HG03025 (cell line): Measurements from ENCODE around the gene NR1D1.
A peak's percentile ranks its signal among the peaks of the same experiment; 100 is the strongest.
"Not testable (repeated sequence)": the region's sequence is repeated elsewhere in the genome, so short reads cannot be mapped to it uniquely, and the experiment has no call there.

Experiments
- ATAC-seq: cut with Tn5 transposase; IDR thresholded peaks from one replicate; pipeline ENCODE4 v1.9.1; 2021; ENCODE audit warnings: mild to moderate bottlenecking, moderate library complexity; ENCODE audit not compliant: unreplicated experiment, low FRiP score

The NR1D1 gene

DNA sequence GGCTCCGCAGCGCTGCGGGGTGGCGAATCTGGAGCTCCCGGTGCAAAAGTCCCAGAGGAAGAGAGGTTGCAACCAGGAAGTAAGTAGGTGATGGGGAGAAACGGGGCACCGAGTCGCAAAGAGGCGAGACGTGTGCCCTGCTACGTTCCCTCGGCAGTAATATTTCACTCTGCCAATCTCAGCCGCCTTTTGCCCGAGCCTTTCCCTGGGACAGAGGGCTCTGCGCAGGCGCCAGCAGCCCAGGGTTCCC, at the start of gene NR1D1:
TSS of gene NR1D1 (minus strand) at position 171 of the 250 bp plus-strand sequence. CDS start 495 bp downstream, outside the sequence.
- ATAC-seq: no peak

DNA sequence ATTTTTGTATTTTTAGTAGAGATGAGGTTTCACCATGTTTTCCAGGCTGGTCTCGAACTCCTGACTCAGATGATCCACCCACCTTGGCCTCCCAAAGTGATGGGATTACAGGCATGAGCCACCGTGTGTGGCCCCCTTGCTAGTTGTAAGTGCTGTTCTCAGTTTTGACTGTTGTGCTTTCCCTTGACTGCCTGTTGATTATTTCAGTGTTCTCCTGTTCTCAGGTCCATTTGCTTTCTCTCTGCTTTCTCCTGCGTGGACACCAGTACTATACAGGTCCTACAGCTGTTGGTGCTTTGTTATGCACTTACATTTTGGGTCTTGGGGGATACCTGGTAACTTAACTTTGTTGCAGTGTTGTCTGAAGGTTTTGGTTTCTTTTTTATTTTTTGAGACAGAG, 48.1 kb upstream of the NR1D1 start:
- ATAC-seq: no peak

DNA sequence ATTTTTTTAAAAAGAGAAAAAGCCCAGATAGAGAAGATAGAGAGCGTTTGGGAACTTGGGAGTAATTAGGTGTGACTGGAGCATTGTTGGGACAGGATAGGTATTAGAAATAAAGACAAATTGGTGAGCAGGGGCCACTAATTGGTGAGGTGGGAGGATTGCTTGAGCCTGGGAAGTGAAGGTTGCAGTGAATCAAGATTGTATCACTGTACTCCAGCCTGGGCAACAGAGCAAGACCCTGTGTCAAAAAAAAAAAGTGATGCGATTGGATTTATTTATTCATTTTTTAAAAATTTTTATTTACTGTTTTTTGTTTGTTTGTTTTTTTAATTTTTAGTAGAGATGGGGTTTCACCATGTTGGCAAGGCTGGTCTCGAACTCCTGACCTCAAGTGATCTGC, 45.1 kb upstream of the NR1D1 start:
- ATAC-seq: no peak

DNA sequence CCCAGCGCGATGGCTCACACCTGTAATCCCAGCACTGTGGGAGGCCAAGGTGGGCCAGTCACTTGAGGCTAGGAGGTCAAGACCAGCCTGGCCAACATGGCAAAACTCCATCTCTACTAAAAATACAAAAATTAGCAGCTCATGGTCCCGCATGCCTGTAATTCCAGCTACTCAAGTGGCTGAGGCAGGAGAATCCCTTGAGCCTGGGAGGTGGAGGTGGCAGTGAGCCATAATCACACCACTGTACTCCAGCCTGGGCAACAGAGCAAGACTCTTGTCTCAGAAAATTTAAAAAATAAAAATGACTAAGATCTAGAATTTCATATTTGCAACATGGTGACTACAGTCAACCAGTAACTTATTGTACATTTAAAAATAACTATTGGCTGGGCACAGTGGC, 42.8 kb upstream of the NR1D1 start:
- not testable (repeated sequence) for ATAC-seq

DNA sequence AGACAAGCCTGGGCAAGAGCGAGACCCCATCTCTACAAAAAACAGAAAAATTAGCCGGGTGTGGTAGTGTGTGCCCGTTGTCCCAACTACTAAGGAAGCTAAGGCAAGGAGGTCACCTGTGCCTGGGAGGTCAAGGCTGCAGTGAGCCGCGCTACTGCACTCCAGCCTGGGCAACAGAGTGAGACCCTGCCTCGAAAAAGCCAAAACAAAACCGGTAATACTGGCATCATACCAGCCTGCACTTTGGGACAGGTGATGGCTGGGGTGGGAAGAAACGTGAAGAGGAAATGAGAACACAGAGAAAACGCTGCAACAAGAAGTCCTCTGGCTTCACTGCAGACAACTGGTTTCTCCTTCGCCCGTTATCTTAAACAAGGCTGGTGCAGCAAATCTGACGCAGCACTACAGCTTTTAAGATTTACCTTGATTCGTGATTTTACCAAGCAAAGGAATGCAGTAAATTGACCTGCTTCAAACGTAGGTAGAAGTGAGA, 39.2 kb upstream of the NR1D1 start:
- peak; percentile 11 for ATAC-seq

DNA sequence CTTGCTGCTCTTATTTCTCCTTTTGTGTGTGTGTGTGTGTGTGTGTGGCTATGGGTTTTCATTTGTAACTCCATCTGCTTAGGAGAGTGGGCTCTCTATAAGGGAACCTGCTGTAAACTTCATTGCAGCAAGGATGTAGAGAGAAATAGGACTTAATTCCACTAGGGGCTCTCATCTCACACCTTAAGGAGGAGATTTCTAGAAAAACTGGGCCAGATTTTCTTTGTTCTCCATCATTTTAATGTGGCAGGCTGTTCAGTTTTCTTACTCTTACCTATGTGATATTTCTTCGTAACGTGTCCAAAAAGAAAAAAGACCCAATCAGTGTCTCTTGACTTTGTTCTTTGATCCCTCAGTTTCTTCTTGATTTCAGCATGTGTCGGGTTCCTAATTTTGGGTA, 35.4 kb upstream of the NR1D1 start:
- ATAC-seq: no peak

DNA sequence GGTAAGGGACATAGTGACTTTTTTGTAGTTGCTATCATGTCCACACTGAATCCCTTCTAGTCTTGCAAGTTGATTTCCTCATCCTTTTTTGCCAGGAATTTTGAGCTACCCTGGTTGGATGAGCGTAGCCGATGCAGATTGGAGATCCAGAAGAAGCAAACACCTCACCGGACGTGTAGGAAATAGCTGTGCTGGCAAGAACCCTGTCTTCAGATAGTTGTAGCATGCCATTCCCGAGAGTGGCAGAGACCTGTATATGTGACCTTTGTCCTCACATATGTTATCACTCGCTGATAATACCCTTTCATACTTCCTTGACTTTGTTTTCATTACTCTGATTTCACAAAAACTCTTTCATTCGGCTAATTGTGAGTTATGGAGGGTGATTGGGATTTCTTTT, 33.8 kb upstream of the NR1D1 start:
- ATAC-seq: no peak

DNA sequence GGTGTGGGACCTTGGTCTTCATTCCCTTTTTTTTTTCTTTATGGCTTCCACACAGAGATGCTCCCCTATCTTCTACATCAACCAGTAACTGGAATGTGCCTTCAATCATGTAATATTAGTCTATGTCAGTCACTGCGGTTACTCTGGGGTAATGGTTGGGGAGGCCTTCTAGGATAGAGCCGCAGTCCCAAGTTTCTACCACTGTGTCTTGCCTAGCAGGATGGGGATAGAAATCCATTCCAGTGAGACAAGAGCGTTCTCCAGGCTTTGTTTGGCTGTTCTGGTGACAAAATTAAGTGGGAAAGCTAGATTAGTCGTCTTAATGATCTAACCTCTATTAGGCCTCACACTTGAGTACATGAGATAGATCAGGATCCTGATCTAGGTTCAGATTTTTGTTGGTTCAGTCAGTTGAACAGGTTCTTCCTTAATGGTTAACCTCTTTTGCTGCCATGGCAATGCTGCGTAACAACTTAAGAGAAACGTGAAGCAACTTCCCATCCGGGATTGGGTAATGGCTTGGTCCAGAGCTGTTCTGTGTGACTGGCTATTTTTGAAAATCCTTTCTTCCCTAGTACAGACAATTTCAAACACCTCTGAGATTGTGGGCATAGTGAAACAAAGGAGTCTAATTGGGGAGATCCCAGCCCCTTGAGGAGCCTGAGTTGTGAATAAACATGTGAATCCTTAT, 30.1 kb upstream of the NR1D1 start:
- ATAC-seq: no peak

DNA sequence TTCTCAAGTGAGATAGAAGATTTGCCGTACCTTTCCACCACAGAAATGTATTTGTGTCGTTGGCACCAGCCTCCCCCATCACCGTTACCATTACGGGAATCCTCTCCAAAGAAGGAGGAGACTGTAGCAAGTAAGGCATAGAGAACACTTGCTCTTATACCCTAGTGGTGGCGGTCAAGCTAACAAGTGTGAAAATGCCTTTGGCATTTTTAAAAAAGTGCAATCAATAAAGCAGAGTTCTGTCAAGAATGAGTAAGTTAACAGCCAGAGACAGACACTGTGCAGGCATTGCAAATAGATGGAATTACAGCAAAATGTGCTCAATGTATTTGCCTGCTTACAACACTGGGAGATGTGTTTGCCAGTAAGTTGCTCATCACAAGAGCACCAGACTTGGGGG, 29.1 kb upstream of the NR1D1 start:
- no peak for ATAC-seq

DNA sequence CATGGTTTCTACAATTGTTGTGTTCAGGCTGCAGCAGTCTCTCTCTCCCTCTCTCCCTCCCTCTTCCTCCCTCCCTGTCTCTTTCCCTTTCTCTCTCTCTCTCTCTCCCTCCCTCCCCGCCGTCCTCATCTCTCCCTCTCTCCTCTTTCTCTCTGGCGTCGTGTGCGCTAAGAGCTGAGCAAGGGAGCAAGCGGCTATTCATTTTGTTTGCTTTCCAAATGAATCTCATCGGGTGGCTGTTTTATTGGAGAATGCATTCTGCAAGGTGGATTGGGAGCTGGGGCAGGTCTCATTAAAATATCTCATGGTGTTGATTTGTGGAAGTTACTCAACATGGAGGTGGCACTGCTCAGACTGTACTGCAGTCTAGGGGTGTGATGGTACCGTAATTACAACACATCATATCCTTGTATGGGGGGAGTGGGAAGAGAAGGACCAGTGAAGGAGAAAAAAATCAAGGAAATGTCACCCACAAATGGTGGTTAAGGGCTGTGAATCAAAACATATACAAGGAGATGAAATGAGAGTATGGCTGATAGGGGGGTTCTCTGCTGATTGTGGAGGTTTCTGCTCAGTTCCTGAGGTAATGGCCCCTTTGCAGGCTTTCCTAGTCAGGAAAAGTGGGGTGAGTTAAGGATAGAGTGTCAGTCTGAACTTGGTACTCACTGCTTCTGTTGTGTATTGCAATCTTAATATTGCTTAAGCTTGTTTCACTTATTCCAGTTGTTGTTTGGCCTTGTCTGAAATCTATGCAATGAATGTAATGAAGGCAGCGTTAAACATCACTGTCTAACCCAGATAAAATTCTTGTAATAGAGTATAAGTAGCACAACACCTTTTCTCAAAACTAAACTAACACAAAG, 24.1 kb upstream of the NR1D1 start:
- ATAC-seq: no peak

DNA sequence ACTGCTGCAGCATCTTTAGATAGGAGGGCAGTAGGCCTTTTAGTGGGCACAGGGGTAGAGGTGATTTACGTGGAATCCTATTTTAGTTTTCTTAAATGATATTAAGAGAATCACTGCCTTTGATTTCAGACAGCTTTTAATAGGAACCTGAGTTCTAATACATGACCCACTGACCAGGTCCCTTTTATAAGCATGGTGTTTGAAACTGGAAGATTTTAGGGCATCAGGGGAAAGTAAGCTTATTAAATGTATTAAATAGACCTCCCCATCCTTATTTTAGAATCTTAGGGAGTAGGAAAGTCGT, 23.4 kb upstream of the NR1D1 start:
- ATAC-seq: no peak

DNA sequence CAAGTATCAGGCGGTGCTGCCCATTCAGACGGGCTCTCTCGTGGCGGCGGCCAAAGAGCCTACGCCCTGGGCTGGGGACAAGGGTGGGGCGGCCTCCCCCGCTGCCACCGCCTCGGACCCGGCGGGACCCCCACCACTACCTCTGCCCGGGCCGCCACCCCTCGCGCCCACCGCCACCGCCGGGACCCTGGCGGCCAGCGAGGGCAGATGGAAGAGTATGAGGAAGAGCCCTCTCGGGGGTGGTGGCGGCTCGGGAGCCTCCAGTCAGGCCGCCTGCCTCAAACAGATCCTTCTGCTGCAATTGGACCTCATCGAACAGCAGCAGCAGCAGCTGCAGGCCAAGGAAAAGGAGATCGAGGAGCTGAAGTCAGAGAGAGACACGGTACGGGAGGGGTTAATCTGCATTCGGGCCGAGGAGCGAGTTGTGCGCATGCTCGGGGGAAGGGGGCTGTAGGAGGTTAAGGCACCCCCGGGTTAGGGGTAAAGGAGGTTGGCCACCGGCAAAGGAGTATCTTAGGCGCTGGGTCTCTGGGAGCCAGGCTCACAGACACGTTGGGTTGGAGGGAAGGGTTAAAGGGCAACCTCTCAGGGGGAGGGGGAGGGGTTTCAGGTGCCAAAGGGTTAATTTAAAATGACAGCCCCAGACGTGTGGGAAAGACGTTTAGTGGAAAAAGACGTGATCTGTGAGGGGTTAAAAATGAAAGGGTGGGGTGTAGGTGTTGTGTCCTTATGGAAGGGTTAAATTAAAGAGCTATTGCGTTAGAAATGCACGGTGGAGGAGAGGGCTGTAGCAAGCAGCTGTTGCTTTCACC, 22.8 kb upstream of the NR1D1 start:
- no peak for ATAC-seq

DNA sequence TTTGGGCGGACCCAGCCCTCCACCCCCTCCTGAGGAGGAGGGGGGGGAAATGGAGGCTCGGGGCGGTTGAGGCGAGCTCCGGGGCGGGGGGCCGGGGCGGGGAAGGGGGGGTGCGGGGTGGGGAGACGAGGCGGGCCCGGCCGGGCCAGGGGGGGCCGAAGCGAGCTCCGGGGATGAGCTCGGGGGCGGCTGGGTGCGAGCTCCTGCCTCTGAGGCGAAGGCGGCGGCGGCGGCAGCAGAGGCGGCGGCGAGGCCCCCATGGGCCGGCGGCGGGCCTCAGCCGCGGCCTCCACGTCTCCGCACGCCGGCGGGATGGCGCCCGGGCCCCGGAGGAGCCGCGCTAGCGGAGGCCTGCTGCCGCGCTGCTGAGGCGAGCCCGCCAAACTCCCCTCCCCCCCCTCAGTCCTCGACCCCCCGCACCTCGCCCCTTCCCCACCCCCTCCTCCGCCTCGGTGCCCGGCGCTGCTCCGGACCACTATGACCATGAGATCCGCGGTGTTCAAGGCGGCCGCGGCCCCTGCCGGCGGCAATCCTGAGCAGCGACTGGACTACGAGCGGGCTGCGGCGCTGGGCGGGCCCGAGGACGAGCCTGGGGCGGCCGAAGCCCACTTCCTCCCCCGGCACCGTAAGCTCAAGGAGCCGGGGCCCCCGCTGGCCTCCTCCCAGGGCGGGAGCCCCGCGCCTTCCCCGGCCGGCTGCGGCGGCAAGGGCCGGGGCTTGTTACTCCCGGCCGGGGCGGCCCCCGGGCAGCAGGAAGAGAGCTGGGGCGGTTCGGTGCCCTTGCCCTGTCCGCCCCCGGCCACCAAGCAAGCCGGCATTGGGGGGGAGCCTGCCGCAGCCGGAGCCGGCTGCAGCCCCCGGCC, 22.0 kb upstream of the NR1D1 start:
- ATAC-seq: peak; percentile 30

DNA sequence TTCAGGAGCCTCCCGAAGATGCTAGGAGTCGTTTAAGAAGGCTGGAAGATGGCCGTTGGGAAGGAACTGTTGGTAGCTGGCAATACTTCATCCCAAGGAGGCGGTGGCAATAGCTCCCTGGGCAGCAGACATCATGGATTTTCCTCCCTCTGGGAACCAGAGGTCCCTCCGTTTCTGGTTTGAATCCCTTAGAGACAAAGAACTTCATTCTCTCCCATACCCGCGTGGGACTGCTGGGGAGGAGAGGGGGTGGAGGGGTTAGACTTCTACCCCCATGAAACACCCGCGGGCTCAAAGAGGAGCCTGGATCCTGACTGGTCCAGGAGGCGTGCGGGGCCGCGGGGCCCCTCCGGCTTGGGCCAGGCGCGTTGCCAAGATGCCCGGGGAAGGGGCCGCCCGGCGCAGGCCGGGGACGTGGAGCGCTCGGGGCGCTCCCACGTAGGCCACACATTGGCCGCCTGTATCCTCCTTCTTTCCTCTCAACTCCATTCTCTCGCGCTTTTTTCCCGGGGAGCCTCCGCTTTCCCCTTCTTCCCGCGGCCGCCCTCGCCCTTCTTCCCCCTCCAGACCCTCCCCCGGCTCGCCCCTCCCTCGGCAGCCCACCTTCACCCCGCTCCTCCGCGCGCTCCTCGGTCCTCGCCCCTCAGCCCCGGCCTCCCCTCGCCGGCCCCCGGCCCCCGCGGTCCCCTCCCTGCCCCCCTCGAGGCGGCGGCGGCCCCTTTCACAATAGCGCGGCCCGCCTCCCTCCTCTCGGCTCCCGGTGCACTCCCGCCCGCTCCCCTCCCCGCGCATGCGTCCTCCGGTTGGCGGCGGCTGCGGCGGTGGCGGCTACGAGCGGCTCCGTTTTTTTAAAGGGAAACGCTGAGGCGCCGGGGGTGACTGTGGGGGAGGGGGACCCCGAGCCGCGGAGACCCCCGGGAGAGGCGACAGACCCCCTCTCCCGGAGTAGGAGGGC, 21.1 kb upstream of the NR1D1 start, which contains the start of gene MSL1:
TSS of gene MSL1 (plus strand) at position 791 of the 955 bp plus-strand sequence. CDS start 642 bp downstream, outside the sequence.
- peak; percentile 38 for ATAC-seq

DNA sequence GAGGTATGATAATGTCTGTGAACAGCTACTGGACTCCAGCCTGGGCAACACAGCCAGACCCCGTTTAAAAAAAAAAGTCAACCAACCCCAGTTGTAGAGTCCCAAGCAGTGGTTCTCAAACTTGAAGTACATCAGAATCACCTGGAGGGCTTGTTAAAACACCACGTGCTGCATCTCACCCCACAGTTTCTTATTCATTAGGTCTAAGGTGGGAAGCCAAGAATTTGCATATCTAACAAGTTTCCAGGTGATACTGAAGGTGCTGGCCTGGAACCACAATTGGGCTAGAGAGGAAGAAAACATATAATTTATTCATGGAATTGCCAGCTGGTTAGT, 14.7 kb upstream of the NR1D1 start:
- no peak for ATAC-seq

DNA sequence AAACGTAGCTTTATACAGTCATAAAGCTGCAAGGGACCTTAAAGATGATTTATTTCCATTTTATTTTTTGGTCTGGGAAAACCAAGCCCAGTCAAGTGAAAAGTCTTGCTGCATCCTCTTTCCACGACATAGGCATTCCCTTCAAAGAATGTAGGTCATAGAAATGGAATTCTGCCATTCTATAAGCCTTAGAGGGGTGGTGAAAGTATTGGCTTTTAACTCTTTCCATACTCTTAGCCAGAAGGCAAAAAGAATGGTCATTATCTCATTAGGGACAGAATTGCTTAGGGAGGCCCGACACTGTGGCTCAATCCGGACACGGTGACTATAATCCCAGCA, 13.5 kb upstream of the NR1D1 start:
- ATAC-seq: no peak

DNA sequence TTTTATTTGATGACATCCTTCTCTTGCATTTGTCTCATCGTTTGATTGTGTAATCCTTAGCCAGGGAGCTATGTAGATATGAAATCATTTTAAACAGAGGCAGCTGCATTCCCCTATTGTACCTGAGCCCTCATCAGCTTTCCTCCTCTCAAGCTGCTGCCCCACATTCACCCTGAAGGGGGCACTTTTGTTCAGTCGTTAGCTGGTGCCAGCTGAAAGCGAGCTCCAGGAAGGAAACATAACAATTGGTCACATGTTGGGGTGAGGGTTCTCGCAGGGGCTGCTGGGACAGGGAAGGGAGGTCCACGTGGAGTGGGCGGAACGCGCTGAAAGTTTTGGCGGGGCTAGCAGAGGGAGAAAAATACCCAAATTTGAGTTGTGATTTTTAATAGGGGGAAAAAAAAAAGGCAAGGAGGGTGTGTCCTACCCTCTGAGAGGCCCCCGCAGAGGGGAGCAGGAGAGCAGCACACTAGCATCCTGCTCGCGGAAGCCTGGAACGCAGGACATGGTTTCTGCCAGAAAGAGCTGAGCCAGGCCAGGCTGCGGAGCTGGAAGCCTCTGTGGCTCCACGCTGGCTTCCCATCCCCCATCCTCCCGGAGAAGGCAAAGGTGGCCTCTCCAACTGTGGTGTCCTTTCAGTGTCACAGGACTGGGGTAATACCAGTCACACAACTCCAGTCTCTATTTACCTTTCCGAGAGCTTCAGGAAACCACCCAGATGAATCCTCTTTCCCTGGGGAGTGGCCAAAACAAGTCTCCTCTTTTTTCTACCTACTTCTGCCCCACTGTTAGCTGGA, 12.9 kb upstream of the NR1D1 start:
- ATAC-seq: peak; percentile 66

DNA sequence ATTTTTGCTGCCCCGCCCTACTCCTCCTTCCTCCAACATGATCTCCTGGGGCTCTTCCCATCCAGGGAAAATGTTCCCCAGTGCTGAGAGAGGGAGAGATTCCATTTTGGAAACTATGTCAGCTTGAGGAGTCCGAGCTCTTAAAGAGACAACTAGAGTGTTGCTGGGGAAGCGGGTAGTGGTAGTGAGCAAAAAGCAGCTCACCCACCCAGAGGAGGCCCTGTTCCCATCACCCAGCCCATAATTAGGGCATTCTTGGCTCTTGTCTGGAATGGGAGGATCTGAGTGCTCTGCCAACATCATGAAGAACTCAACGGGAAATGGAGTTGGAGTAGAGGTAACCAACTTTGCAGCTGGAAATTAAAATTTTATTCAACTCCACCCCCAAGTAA, 12.3 kb upstream of the NR1D1 start:
- ATAC-seq: no peak
